ENCODE results near the gene EFCAB14. TPM values are rescaled to one million over a fixed set of nuclear protein-coding genes. Genes with fewer than 3 reads are reported as not detected.

Gene EFCAB14
- total and polyA plus RNA-seq, 2 of the 8 experiments (the other 6 are each of a cell fraction or from before 2014, with no cell fraction given): 19.4 to 40.4 TPM

DNA sequence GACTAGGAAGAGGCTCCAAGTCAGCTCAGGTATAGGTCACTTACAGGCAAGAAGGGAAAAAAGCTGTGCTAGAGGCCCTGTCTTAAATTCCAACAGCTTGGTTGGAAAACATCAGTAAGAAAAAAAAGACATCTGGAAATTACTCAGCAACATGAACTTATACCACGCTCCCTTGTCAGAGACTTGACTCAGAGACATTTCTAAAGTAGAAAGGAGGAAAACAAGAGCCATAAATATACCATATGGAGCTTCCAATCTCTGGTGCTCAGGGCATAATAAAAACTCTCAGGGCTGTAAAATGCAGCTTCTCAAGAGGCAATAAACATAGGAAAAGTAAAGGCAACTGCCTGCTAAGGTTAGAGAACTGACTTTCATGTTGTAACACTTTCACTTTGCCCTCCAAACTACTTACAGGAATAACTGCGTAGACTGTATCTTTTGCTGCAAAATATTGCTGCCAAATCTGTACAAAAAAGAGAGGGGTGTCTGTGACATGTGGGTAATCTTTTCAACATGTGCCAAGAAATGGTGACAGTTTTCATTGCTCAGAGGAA, 65.4 kb downstream of the EFCAB14 start:
- no peaks in the 10 kb centered on the region for H3K23me2 ChIP-seq (ENCODE audit: low read depth, low read length)
- H4K20me1 ChIP-seq (replicated peaks in 1 of 2; ENCODE audit: control insufficient read depth in 1 of 2, insufficient read depth in 2 of 2, low read length in 2 of 2): no peaks in the 10 kb centered on the region
- no peak overlapping the region for H3K56ac ChIP-seq (replicated peaks; ENCODE audit: insufficient read length, low read depth, low read length)
- no peak overlapping the region for H3K4ac ChIP-seq (replicated peaks; ENCODE audit: insufficient read length, low read depth, low read length)
- no peak overlapping the region for H3K18ac ChIP-seq (ENCODE audit: extremely low read depth, low read length)
- CTCF ChIA-PET (ENCODE audit: partially characterized antibody): interaction anchor here (0.7 to 1.7 kb wide), 4 partner anchors 8 to 30 kb away, joined by 3 to 6 read pairs (median 4); no protein-coding TSS in a partner anchor
- H2BK15ac ChIP-seq (ENCODE audit: low read length): no peak overlapping the region
- FAIRE-seq: no peak
- no peak overlapping the region for H3K9ac ChIP-seq (replicated peaks in 1 of 4; ENCODE audit: extremely low read depth in 1 of 4, low read depth in 3 of 4, low read length in 3 of 4)
- H2BK120ac ChIP-seq (replicated peaks; ENCODE audit: low read depth, low read length): no peak overlapping the region
- no peaks in the 10 kb centered on the region for H3K4me1 ChIP-seq (replicated peaks in 1 of 4; ENCODE audit: control insufficient read depth in 3 of 4, insufficient read depth in 4 of 4, low read length in 3 of 4)
- H2BK5ac ChIP-seq (ENCODE audit: low read depth, low read length): no peak overlapping the region
- H3K79me1 ChIP-seq (ENCODE audit: low read depth, low read length): no peaks in the 10 kb centered on the region
- POLR2A ChIA-PET (ENCODE audit: partially characterized antibody): interaction anchor here (0.9 to 1.6 kb wide), 4 partner anchors 10 to 14 kb away, joined by 3 to 4 read pairs (median 3); partner anchors contain the start of gene ATPAF1
- no peak overlapping the region for H2BK20ac ChIP-seq (ENCODE audit: low read length)
- no peak overlapping the region for H3K27ac ChIP-seq (ENCODE audit: low read depth, low read length)
- H3K14ac ChIP-seq (ENCODE audit: insufficient read length): no peak overlapping the region
- no peak for DNase-seq (ENCODE audit: low read depth in 1 of 2, low spot score in 2 of 2)
- WGBS, 2 experiments (ENCODE audit: extremely low coverage in 1 of 2, insufficient coverage in 1 of 2, insufficient read length in 1 of 2, insufficient replicate concordance in 2 of 2, low coverage in 1 of 2, low lambda C conversion rate in 2 of 2, missing lambda C conversion rate in 1 of 2): 87% methylated on average over 2 of the region's 2 CpGs; no CpG with 5 or more reads in 1 of the 2 experiments
- no peak overlapping the region for H2AK5ac ChIP-seq (ENCODE audit: low read depth, low read length)
- H2AFZ ChIP-seq (ENCODE audit: low read length): no peak overlapping the region
- H3K79me2 ChIP-seq (ENCODE audit: control insufficient read depth in 1 of 2, insufficient read depth in 2 of 2, low read length in 2 of 2): no peaks in the 10 kb centered on the region
- no peaks in the 10 kb centered on the region for H3K9me3 ChIP-seq (ENCODE audit: insufficient read depth in 2 of 2, low read depth in 1 of 2, low read length in 1 of 2)
- no peak overlapping the region for H3K23ac ChIP-seq (ENCODE audit: insufficient read length)
- H3K27me3 ChIP-seq (replicated peaks in 1 of 4; ENCODE audit: control insufficient read depth in 3 of 4, extremely low read depth in 1 of 4, insufficient read depth in 3 of 4, low read length in 3 of 4): no peaks in the 10 kb centered on the region
- no peak overlapping the region for H2BK12ac ChIP-seq (ENCODE audit: low read depth, low read length)
- peaks cover 0 to 63% (median 19%) of the 10 kb centered on the region in 4 experiments; a peak in 6 of 8 replicates for H3K36me3 ChIP-seq (ENCODE audit: control insufficient read depth in 2 of 4, insufficient read depth in 4 of 4, low read length in 3 of 4)
- no peak overlapping the region for H4K8ac ChIP-seq (ENCODE audit: extremely low read depth, insufficient read depth, low read length)
- no peak overlapping the region for H3K4me3 ChIP-seq (ENCODE audit: extremely low read depth in 1 of 4, insufficient read depth in 2 of 4, low read depth in 3 of 4, low read length in 4 of 4)
- no peak overlapping the region for H4K5ac ChIP-seq (ENCODE audit: insufficient read length, low read depth, low read length)
- no peak overlapping the region for H4K91ac ChIP-seq (replicated peaks; ENCODE audit: insufficient read length, low read length)
- no peak overlapping the region for H3K4me2 ChIP-seq (ENCODE audit: insufficient read depth in 1 of 2, low read depth in 2 of 2, low read length in 2 of 2)
- TF ChIP-seq PHF8 (conservative IDR thresholded peaks at IDR 0.05; ENCODE audit: low read depth, low read length) (no peak), CHD1 (IDR thresholded peaks at IDR 0.05; ENCODE audit: low read depth, low read length) (no peak), RXRA (IDR thresholded peaks at IDR 0.05; ENCODE audit: insufficient read depth, low read depth, low read length) (no peak), CBX8 (IDR thresholded peaks at IDR 0.05; ENCODE audit: borderline replicate concordance, low read depth, low read length) (no peak), KDM5A (IDR thresholded peaks at IDR 0.05; ENCODE audit: low read length) (no peak), RFX5 (IDR thresholded peaks at IDR 0.05; ENCODE audit: borderline replicate concordance, low read depth, low read length) (no peak), CBX5 (IDR thresholded peaks at IDR 0.05; ENCODE audit: low read depth, low read length) (no peak), NANOG (IDR thresholded peaks at IDR 0.05; ENCODE audit: insufficient read depth, low read depth, low read length, poor library complexity, severe bottlenecking) (no peak), JUN (IDR thresholded peaks at IDR 0.05; ENCODE audit: low read depth, low read length) (no peak), RNF2 (IDR thresholded peaks at IDR 0.05; ENCODE audit: borderline replicate concordance, low read depth, low read length, missing control alignments, poor library complexity, severe bottlenecking) (no peak), TEAD4 (IDR thresholded peaks at IDR 0.05; ENCODE audit: low read depth, low read length) (no peak)
- TF ChIP-seq, protein P1, sequence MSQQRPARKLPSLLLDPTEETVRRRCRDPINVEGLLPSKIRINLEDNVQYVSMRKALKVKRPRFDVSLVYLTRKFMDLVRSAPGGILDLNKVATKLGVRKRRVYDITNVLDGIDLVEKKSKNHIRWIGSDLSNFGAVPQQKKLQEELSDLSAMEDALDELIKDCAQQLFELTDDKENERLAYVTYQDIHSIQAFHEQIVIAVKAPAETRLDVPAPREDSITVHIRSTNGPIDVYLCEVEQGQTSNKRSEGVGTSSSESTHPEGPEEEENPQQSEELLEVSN (IDR thresholded peaks at IDR 0.05): no peak
